OCI-LY7 (cell line): ENCODE data around the gene ALG1L2. TPM values are rescaled to one million over a fixed set of nuclear protein-coding genes. Genes with fewer than 3 reads are reported as not detected.
"Not testable (repeated sequence)": the region's sequence is repeated elsewhere in the genome, so short reads cannot be mapped to it uniquely, and the experiment has no call there.

Experiments used
- BruUV-seq: library from RNA; stranded (reverse); fragments of 400-500 nt; replicated peaks from 2 replicates; lab custom pipeline; 2021; lab: Mats Ljungman, UMichigan
- CTCF ChIA-PET: fragments of 300-600 bp; sonication (Branson Sonifier 250); formaldehyde crosslinking; loops from one replicate; lab custom pipeline; 2022; ENCODE audit warnings: antibody characterized with exemption; ENCODE audit not compliant: unreplicated experiment; lab: Charles Lee
- POLR2A ChIA-PET: fragments of 300-600 bp; sonication (Branson Sonifier 250); formaldehyde crosslinking; loops from one replicate; lab custom pipeline; 2022; ENCODE audit warnings: antibody characterized with exemption; lab: Charles Lee
- DNase-seq: peaks from one replicate; pipeline ENCODE4 v3.0.0-alpha.2; 2015; ENCODE audit warnings: low spot score
- H2AFZ ChIP-seq: fragments of 200-600 bp; sonication (generic), shearing (Covaris generic); 2 replicates; pipeline ENCODE4 v1.6.1; 2014; ENCODE audit warnings: mild to moderate bottlenecking, antibody characterized with exemption, low read length, moderate library complexity
- H3K27ac ChIP-seq: fragments of 200-600 bp; sonication (generic); 2 replicates; pipeline ENCODE4 v1.5.1; 2014; ENCODE audit warnings: mixed run types, low read depth, mild to moderate bottlenecking, moderate library complexity, low read length, inconsistent platforms; ENCODE audit not compliant: poor library complexity, severe bottlenecking
- H3K36me3 ChIP-seq: fragments of 200-600 bp; sonication (generic); 2 replicates; pipeline ENCODE4 v1.6.1; 2014; ENCODE audit warnings: mild to moderate bottlenecking, antibody characterized with exemption, low read length, moderate library complexity, mixed read lengths; ENCODE audit not compliant: insufficient read depth
- H3K4me1 ChIP-seq: fragments of 200-600 bp; sonication (generic); 2 replicates; pipeline ENCODE4 v1.5.1; 2014; ENCODE audit warnings: mild to moderate bottlenecking, low read length; ENCODE audit not compliant: insufficient read depth, poor library complexity, severe bottlenecking
- H3K4me2 ChIP-seq: fragments of 200-600 bp; sonication (generic); 2 replicates; pipeline ENCODE4 v1.6.1; 2014; ENCODE audit warnings: mild to moderate bottlenecking, low read length
- H3K4me3 ChIP-seq: fragments of 200-600 bp; sonication (generic); 2 replicates; pipeline ENCODE4 v1.5.1; 2014; ENCODE audit warnings: mild to moderate bottlenecking, low read depth, low read length; ENCODE audit not compliant: poor library complexity, severe bottlenecking
- H3K79me2 ChIP-seq: fragments of 200-600 bp; sonication (generic); 2 replicates; pipeline ENCODE4 v1.6.1; 2016; ENCODE audit warnings: low read depth, mild to moderate bottlenecking, low read length, moderate library complexity, mixed read lengths; ENCODE audit not compliant: insufficient read depth
- H3K9me2 ChIP-seq: fragments of 200-600 bp; sonication (generic); 2 replicates; pipeline ENCODE4 v1.6.1; 2016; ENCODE audit warnings: mild to moderate bottlenecking, low read length, mixed read lengths; ENCODE audit not compliant: insufficient read depth
- H3K9me3 ChIP-seq: fragments of 200-600 bp; sonication (generic); 2 replicates; pipeline ENCODE4 v1.6.1; 2014; ENCODE audit warnings: mild to moderate bottlenecking, mixed run types, low read length, mixed read lengths
- H4K20me1 ChIP-seq: fragments of 200-600 bp; sonication (generic); 2 replicates; pipeline ENCODE4 v1.6.1; 2014; ENCODE audit warnings: mild to moderate bottlenecking, antibody characterized with exemption, low read length, moderate library complexity, mixed read lengths; ENCODE audit not compliant: insufficient read depth
- CTCF ChIP-seq: fragments of 200-600 bp; sonication (generic); conservative IDR thresholded peaks from 2 replicates; pipeline ENCODE4 v1.5.1; 2014; ENCODE audit warnings: mild to moderate bottlenecking, antibody characterized with exemption, low read length, moderate library complexity, mixed read lengths
- EZH2phosphoT487 ChIP-seq: fragments of 200-600 bp; sonication (generic); IDR thresholded peaks from 2 replicates; pipeline ENCODE4 v1.6.1; 2018; ENCODE audit warnings: low read depth, borderline replicate concordance, mild to moderate bottlenecking, mixed run types, antibody characterized with exemption, low read length, moderate library complexity, mixed read lengths
- intact Hi-C: fragments of 100-400 bp; cut with micrococcal nuclease; formaldehyde crosslinking; loops from one replicate; pipeline ENCODE4 v1.10.0; 2022; ENCODE audit not compliant: unreplicated experiment
- total RNA-seq, 2 experiments: library from RNA; depleted of rRNA in 1 of 2; stranded (reverse); fragments of >200 nt in 1 of 2; shearing (Covaris generic) in 1 of 2; gene quantifications; 2 replicates each; pipeline ENCODE4 v1.2.3, GENCODE V29; 2014 to 2022

The ALG1L2 gene
- total RNA-seq, 2 experiments from 2014 or later: 2.8 TPM; not detected in 1

GRCh38 chr3:130058267-130058657 is 23.4 kb upstream of the ALG1L2 start:
- BruUV-seq, CTCF ChIA-PET: not testable (repeated sequence)

GRCh38 chr3:130058716-130059115 is 22.9 kb upstream of the ALG1L2 start:
- H3K4me2 ChIP-seq, H3K9me2 ChIP-seq, H3K4me1 ChIP-seq, H3K36me3 ChIP-seq, H3K79me2 ChIP-seq, H3K4me3 ChIP-seq, H3K27ac ChIP-seq, intact Hi-C loops, DNase-seq, H3K9me3 ChIP-seq, H2AFZ ChIP-seq, BruUV-seq, POLR2A ChIA-PET, CTCF ChIA-PET, H4K20me1 ChIP-seq: not testable (repeated sequence)

More at GRCh38 chr3:130058267-130058657, 23.4 kb upstream of the ALG1L2 start:
- H3K4me3 ChIP-seq, H3K9me2 ChIP-seq, H3K4me2 ChIP-seq, POLR2A ChIA-PET, H3K4me1 ChIP-seq, H4K20me1 ChIP-seq, H3K36me3 ChIP-seq, H2AFZ ChIP-seq, intact Hi-C loops, H3K79me2 ChIP-seq, H3K9me3 ChIP-seq, DNase-seq, H3K27ac ChIP-seq: not testable (repeated sequence)

- H3K4me3 ChIP-seq, H3K79me2 ChIP-seq, POLR2A ChIA-PET, BruUV-seq, H3K36me3 ChIP-seq, DNase-seq, H4K20me1 ChIP-seq, H3K9me2 ChIP-seq, H3K27ac ChIP-seq, H3K4me1 ChIP-seq, H3K4me2 ChIP-seq, intact Hi-C loops, H3K9me3 ChIP-seq, CTCF ChIA-PET, H2AFZ ChIP-seq: not testable (repeated sequence)
Observed at GRCh38 chr3:130059162-130059561, 22.5 kb upstream of the ALG1L2 start.

GRCh38 chr3:130073582-130073981 is 8.0 kb upstream of the ALG1L2 start:
- no peak overlapping the region for H3K4me3 ChIP-seq
- intact Hi-C loops: no loop called here
- CTCF ChIA-PET: no interaction called here
- no peaks in the 10 kb centered on the region for H4K20me1 ChIP-seq
- no peaks in the 10 kb centered on the region for H3K9me3 ChIP-seq
- no peaks in the 10 kb centered on the region for H3K4me1 ChIP-seq
- H3K36me3 ChIP-seq: no peaks in the 10 kb centered on the region
- H3K79me2 ChIP-seq: no peaks in the 10 kb centered on the region
- no peak overlapping the region for H3K27ac ChIP-seq
- DNase-seq: no peak
- H3K4me2 ChIP-seq: no peak overlapping the region
- POLR2A ChIA-PET: no interaction called here
- TF ChIP-seq CTCF (no peak), EZH2phosphoT487 (no peak)
- BruUV-seq: no TSS peak
- H2AFZ ChIP-seq: no peak overlapping the region
- no peaks in the 10 kb centered on the region for H3K9me2 ChIP-seq
